ENCODE data around the gene EDN3. TPM values are rescaled to one million over a fixed set of nuclear protein-coding genes. Genes with fewer than 3 reads are reported as not detected.

The EDN3 gene
- total RNA-seq, 1 experiment from 2014 or later: 41.8 TPM

- peaks cover 9% of the 10 kb centered on the region; the same call in 1 of the 2 replicates for H3K4me1 ChIP-seq
- H3K4me1 Mint-ChIP-seq (ENCODE audit: low read depth, unreplicated experiment): peaks cover 9% of the 10 kb centered on the region
- no peaks in the 10 kb centered on the region for H3K27me3 ChIP-seq (replicated peaks; ENCODE audit: control insufficient read depth, insufficient read depth, low read length)
- no peak for DNase-seq
- no peak overlapping the region for H3K4me3 ChIP-seq (ENCODE audit: low read depth, low read length)
- BruUV-seq (replicated peaks): no TSS peak
- peaks cover 13% of the 10 kb centered on the region for H3K27me3 Mint-ChIP-seq (ENCODE audit: insufficient read depth, unreplicated experiment)
- H3K27ac Mint-ChIP-seq (ENCODE audit: unreplicated experiment): no peak overlapping the region
- POLR2A ChIA-PET: no interaction called here
- intact Hi-C loops (cut with micrococcal nuclease; ENCODE audit: unreplicated experiment): no loop called here
- H3K4me3 Mint-ChIP-seq (ENCODE audit: unreplicated experiment): no peak overlapping the region
- no peaks in the 10 kb centered on the region for H3K9me3 ChIP-seq
- H3K9me3 Mint-ChIP-seq (ENCODE audit: unreplicated experiment): no peaks in the 10 kb centered on the region
- no peak for TF ChIP-seq CTCF (IDR thresholded peaks at IDR 0.05; ENCODE audit: insufficient read depth in 1 of 2, low read depth in 1 of 2, low read length in 1 of 2, severe bottlenecking in 1 of 2, unreplicated experiment in 1 of 2)
- no peaks in the 10 kb centered on the region for H3K36me3 ChIP-seq (ENCODE audit: control insufficient read depth, insufficient read depth, low read length)
- H3K36me3 Mint-ChIP-seq (ENCODE audit: insufficient read depth, unreplicated experiment): no peaks in the 10 kb centered on the region
- CTCF ChIA-PET: no interaction called here
These were observed 35.1 kb upstream of the EDN3 start for GRCh38 chr20:59265298-59265697.

- BruUV-seq (replicated peaks): no TSS peak
- Histone ChIP-seq H3K4me1 (peaks cover 13% of the 10 kb centered on the region; the same call in 1 of the 2 replicates), H3K4me3 (ENCODE audit: low read depth, low read length) (no peak overlapping the region), H3K27me3 (replicated peaks; ENCODE audit: control insufficient read depth, insufficient read depth, low read length) (no peaks in the 10 kb centered on the region), H3K9me3 (no peaks in the 10 kb centered on the region), H3K36me3 (ENCODE audit: control insufficient read depth, insufficient read depth, low read length) (no peaks in the 10 kb centered on the region)
- POLR2A ChIA-PET: no interaction called here
- Mint-ChIP-seq H3K4me3 (ENCODE audit: unreplicated experiment) (no peak overlapping the region), H3K36me3 (ENCODE audit: insufficient read depth, unreplicated experiment) (no peaks in the 10 kb centered on the region), H3K27me3 (ENCODE audit: insufficient read depth, unreplicated experiment) (peaks cover 15% of the 10 kb centered on the region), H3K4me1 (ENCODE audit: low read depth, unreplicated experiment) (peaks cover 9% of the 10 kb centered on the region), H3K27ac (ENCODE audit: unreplicated experiment) (no peak overlapping the region), H3K9me3 (ENCODE audit: unreplicated experiment) (no peaks in the 10 kb centered on the region)
- no peak for DNase-seq
- CTCF ChIA-PET: interaction anchor here (1.2 kb wide), 1 partner anchor 29 kb away, joined by 4 read pairs; no protein-coding TSS in a partner anchor
- TF ChIP-seq CTCF (IDR thresholded peaks at IDR 0.05; ENCODE audit: insufficient read depth in 1 of 2, low read depth in 1 of 2, low read length in 1 of 2, severe bottlenecking in 1 of 2, unreplicated experiment in 1 of 2): no peak
- intact Hi-C loops (cut with micrococcal nuclease; ENCODE audit: unreplicated experiment): loop anchor here (1.0 to 2.0 kb wide), 2 partner anchors 26 kb away; no protein-coding TSS in a partner anchor
These were observed 31.5 kb upstream of the EDN3 start for GRCh38 chr20:59268870-59269269.

GRCh38 chr20:59269411-59270025 lies 30.9 kb upstream of the EDN3 start:
- intact Hi-C loops (cut with micrococcal nuclease; ENCODE audit: unreplicated experiment): loop anchor here (1.0 to 2.0 kb wide), 2 partner anchors 25 to 26 kb away; no protein-coding TSS in a partner anchor
- Histone ChIP-seq H3K4me1 (peaks cover 13% of the 10 kb centered on the region; the same call in 1 of the 2 replicates), H3K9me3 (no peaks in the 10 kb centered on the region), H3K27me3 (replicated peaks; ENCODE audit: control insufficient read depth, insufficient read depth, low read length) (no peaks in the 10 kb centered on the region), H3K4me3 (ENCODE audit: low read depth, low read length) (no peak overlapping the region), H3K36me3 (ENCODE audit: control insufficient read depth, insufficient read depth, low read length) (no peaks in the 10 kb centered on the region)
- Mint-ChIP-seq H3K9me3 (ENCODE audit: unreplicated experiment) (no peaks in the 10 kb centered on the region), H3K27me3 (ENCODE audit: insufficient read depth, unreplicated experiment) (peaks cover 13% of the 10 kb centered on the region), H3K36me3 (ENCODE audit: insufficient read depth, unreplicated experiment) (no peaks in the 10 kb centered on the region), H3K27ac (ENCODE audit: unreplicated experiment) (no peak overlapping the region), H3K4me1 (ENCODE audit: low read depth, unreplicated experiment) (peaks cover 9% of the 10 kb centered on the region), H3K4me3 (ENCODE audit: unreplicated experiment) (no peak overlapping the region)
- TF ChIP-seq CTCF (IDR thresholded peaks at IDR 0.05; ENCODE audit: insufficient read depth in 1 of 2, low read depth in 1 of 2, low read length in 1 of 2, severe bottlenecking in 1 of 2, unreplicated experiment in 1 of 2): no peak
- ChIA-PET POLR2A (no interaction called here), CTCF (interaction anchor here (0.7 to 1.2 kb wide), 2 partner anchors 29 to 126 kb away, joined by 4 to 5 read pairs; no protein-coding TSS in a partner anchor)
- DNase-seq: no peak
- BruUV-seq (replicated peaks): no TSS peak
